GM12875 (cell line): ENCODE measurements around the gene IL10.

Source experiments
- H3K4me3 ChIP-seq: one replicate; pipeline ENCODE4 v1.5.1; 2011; ENCODE audit warnings: low read depth, low read length, control low read depth
- TF ChIP-seq, protein P1 (sequence below): IDR thresholded peaks from 2 replicates; pipeline ENCODE4 v1.5.1; 2011; ENCODE audit warnings: low read depth, mild to moderate bottlenecking, control low read depth, inconsistent platforms, low read length, moderate library complexity, borderline replicate concordance; ENCODE audit not compliant: insufficient read depth

Gene IL10

DNA sequence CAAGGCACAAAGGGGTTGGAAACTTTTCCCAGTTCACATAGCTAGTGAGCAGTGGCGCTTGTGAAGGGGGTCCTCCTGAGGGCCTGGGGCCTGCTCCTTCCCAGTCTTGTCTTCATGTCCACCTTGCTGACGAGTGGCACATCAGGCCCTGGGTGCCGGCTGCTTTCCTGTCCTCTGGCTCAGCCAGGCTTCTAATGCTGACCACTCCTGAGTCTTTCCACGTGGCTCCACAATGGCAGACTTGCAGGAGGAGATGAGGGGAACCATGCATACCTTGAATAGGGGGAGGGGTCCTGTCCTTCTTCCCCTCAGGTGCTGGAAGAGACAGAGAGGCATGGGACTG lies 48.9 kb downstream of the IL10 start:
- no peak overlapping the region for H3K4me3 ChIP-seq
- TF ChIP-seq, protein P1, sequence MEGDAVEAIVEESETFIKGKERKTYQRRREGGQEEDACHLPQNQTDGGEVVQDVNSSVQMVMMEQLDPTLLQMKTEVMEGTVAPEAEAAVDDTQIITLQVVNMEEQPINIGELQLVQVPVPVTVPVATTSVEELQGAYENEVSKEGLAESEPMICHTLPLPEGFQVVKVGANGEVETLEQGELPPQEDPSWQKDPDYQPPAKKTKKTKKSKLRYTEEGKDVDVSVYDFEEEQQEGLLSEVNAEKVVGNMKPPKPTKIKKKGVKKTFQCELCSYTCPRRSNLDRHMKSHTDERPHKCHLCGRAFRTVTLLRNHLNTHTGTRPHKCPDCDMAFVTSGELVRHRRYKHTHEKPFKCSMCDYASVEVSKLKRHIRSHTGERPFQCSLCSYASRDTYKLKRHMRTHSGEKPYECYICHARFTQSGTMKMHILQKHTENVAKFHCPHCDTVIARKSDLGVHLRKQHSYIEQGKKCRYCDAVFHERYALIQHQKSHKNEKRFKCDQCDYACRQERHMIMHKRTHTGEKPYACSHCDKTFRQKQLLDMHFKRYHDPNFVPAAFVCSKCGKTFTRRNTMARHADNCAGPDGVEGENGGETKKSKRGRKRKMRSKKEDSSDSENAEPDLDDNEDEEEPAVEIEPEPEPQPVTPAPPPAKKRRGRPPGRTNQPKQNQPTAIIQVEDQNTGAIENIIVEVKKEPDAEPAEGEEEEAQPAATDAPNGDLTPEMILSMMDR, result no peak

DNA sequence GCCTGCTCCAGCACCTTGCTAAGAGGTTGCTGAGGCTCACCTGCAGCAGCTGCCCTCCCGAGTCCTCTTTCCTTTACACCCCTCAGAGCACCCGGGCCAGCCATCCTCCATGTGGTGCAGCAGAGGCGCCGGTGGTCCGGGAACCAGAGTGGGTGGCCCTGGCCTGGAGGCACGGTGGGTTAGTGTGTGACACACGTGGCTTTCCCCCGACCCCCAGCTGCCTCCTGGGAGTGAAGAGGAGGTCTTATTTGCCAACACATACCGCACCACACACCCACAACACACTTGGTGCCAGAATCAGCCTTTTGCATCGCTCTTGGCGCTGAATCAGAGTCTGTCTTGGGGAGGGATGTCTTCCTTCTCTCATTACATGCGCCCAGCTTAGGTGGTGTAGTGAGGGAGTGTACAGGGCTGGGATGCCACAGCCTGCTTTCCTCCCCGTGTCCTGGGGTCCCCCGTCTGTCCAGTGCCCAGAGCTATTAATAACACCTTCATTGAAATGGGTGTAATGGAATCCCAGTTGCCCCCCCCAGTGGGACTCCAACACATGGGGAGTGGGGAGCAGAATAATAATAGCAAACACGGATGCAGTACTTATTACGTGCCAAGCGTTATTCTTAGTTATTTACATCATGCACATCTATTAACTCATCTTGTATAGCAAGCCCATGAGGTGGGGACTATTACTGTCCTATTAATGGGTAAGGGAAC lies 49.4 kb downstream of the IL10 start:
- TF ChIP-seq, protein P1, result no peak
- H3K4me3 ChIP-seq, result no peak overlapping the region

DNA sequence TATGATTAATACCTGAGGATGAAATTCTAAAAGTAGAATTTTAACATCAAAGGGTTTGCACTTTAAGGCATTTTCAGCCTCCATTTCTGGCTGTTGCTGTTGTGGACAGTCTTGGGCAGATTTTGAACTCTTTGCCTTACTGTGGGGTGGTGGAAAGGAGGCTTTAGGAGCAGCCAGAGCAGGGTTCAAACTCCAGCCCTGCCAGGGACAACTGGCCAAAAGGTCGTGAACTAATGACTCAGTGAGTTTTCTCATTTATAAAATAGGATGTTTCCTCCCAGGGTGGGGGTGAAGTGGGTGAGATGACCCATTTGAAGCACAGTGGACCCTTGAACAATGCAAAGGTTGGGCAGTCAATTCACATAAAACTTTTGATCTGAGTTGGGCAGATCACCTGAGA lies 50.8 kb downstream of the IL10 start:
- TF ChIP-seq, protein P1, result no peak
- no peak overlapping the region for H3K4me3 ChIP-seq

DNA sequence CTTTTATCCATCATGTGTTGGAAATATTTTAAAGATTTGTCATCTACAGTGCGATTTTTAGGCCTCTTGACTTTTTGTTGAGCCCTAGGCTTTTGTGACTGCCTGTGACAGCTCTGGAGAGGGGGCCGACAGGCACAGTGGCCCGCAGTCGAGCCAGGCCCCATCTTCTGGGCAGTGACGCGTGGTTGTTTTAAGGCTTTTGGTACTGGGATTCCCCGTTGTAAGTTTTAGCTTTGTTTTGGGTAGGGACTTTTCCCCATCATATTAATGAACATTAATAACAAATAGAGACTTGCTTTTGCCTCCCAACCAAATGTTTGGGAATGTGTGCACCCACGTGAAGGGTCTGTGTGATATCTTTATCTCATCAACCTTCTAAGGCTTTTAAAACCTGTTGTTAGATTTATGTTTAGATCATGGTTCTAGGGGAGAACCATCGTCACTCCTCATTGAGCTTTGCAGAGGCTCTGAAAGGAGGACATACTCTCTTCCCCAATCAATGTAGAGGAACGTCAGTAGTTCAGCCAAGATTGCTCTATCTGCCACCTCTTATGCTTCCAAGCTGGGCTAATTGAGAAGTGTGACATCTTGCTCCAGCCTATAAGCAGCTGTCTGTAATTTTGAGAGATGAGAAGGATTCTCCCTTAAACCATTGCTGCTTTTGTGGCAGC lies 53.0 kb downstream of the IL10 start:
- TF ChIP-seq, protein P1, result no peak
- H3K4me3 ChIP-seq, result no peak overlapping the region

DNA sequence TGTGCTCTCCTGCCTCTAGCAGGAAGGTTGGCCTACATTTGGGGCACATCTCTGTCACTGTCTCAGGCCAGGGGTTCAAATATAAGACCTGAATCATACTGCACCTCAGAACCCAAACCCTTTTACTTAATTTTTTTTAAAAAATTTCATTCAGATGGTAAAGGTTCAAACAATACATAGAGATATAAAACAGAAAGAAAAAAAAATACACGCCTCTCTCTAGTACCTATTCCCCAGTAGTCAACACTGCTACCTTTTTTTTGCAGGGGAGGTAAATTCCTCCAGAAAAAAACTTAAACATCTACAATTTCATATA lies 54.7 kb downstream of the IL10 start:
- TF ChIP-seq, protein P1, result no peak
- H3K4me3 ChIP-seq, result no peak overlapping the region
